Fibroblast of skin of abdomen (primary cell): ENCODE data around the gene GGTLC1.

Experiments used
- DNase-seq: peaks from one replicate; pipeline ENCODE4 v3.0.0-alpha.2; 2013

Gene GGTLC1

GRCh38 chr20:23963941-23964340 is 24.6 kb downstream of the GGTLC1 start:
- no peak for DNase-seq

GRCh38 chr20:23962272-23962671 is 26.3 kb downstream of the GGTLC1 start:
- DNase-seq, result no peak

- DNase-seq, result no peak
These were observed 29.5 kb downstream of the GGTLC1 start for GRCh38 chr20:23959054-23959453.

- DNase-seq, result no peak
These were observed 32.7 kb downstream of the GGTLC1 start for GRCh38 chr20:23955896-23956295.

GRCh38 chr20:23954008-23954745 is 34.4 kb downstream of the GGTLC1 start:
- DNase-seq, result no peak

- no peak for DNase-seq
These were observed 42.4 kb downstream of the GGTLC1 start for GRCh38 chr20:23946206-23946605.

GRCh38 chr20:23943304-23943703 is 45.3 kb downstream of the GGTLC1 start:
- DNase-seq, result no peak

GRCh38 chr20:23939641-23940040 is 48.9 kb downstream of the GGTLC1 start:
- no peak for DNase-seq

GRCh38 chr20:23939063-23939462 is 49.5 kb downstream of the GGTLC1 start:
- no peak for DNase-seq

GRCh38 chr20:23938118-23938438 is 50.5 kb downstream of the GGTLC1 start:
- no peak for DNase-seq

- peak; percentile 34 for DNase-seq
These were observed 51.1 kb downstream of the GGTLC1 start for GRCh38 chr20:23937303-23938117.
